NT2/D1 (cell line): ENCODE data around the gene CIAO3.

Experiments used
- YY1 ChIP-seq: IDR thresholded peaks from 2 replicates; pipeline ENCODE4 v1.6.1; 2011; ENCODE audit not compliant: insufficient read length, insufficient read depth
- ZNF274 ChIP-seq: IDR thresholded peaks from 2 replicates; pipeline ENCODE4 v1.6.1; 2011; ENCODE audit warnings: mild to moderate bottlenecking, low read depth, low read length

- TF ChIP-seq YY1 (no peak), ZNF274 (no peak)
Measured at GRCh38 chr16:710500-711075, 30.2 kb downstream of the CIAO3 start.
